Omental fat pad (tissue), 4 donors: ENCODE results near the gene MAPT. TPM values are rescaled to one million over a fixed set of nuclear protein-coding genes. Genes with fewer than 3 reads are reported as not detected.
"Not testable (repeated sequence)": the region's sequence is repeated elsewhere in the genome, so short reads cannot be mapped to it uniquely, and the experiment has no call there.

Source experiments
- ATAC-seq: fragments of 150-250 bp; one replicate; pipeline ENCODE4 v1.9.1; 2016; ENCODE audit warnings: mild to moderate bottlenecking, moderate library complexity; ENCODE audit not compliant: low FRiP score
- DNase-seq: peaks from one replicate; pipeline ENCODE4 v3.0.0-alpha.2; 2019; ENCODE audit warnings: low spot score
- CTCF ChIP-seq, 3 donors: fragments of 450-650 bp; IDR thresholded peaks; one replicate each; pipeline ENCODE4 v1.5.1; 2016 to 2017; ENCODE audit warnings: antibody characterized with exemption in 3 of 3, mild to moderate bottlenecking in 3 of 3, moderate library complexity in 2 of 3
- total RNA-seq, 4 donors: library from RNA; depleted of rRNA; stranded (reverse); fragments of >200 nt; gene quantifications; one replicate each; pipeline ENCODE4 v1.1.0, GENCODE V29; 2016

The MAPT gene
- total RNA-seq, 4 donors from 2014 or later: 4.3 to 18.2 (median 6.4) TPM

- DNase-seq: peak; percentile 7
- ATAC-seq: no peak
- no peak for TF ChIP-seq CTCF (IDR thresholded peaks at IDR 0.05)
Observed at GRCh38 chr17:46020023-46020761, 125.8 kb downstream of the MAPT start.

- TF ChIP-seq CTCF (IDR thresholded peaks at IDR 0.05): no peak
- DNase-seq: no peak
- no peak for ATAC-seq
Observed at GRCh38 chr17:46020998-46021397, 126.6 kb downstream of the MAPT start.

- ATAC-seq, DNase-seq: not testable (repeated sequence)
Observed at GRCh38 chr17:46023366-46023765, 129.0 kb downstream of the MAPT start.

- no peak for DNase-seq
- TF ChIP-seq CTCF (IDR thresholded peaks at IDR 0.05): no peak
- ATAC-seq: no peak
Observed at GRCh38 chr17:46023783-46024388, 129.5 kb downstream of the MAPT start.

DNA sequence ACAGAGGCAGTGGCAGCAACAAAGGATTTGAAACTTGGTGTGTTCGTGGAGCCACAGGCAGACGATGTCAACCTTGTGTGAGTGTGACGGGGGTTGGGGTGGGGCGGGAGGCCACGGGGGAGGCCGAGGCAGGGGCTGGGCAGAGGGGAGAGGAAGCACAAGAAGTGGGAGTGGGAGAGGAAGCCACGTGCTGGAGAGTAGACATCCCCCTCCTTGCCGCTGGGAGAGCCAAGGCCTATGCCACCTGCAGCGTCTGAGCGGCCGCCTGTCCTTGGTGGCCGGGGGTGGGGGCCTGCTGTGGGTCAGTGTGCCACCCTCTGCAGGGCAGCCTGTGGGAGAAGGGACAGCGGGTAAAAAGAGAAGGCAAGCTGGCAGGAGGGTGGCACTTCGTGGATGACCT, 130.2 kb downstream of the MAPT start:
- DNase-seq: no peak
- TF ChIP-seq CTCF (IDR thresholded peaks at IDR 0.05): no peak
- no peak for ATAC-seq

DNA sequence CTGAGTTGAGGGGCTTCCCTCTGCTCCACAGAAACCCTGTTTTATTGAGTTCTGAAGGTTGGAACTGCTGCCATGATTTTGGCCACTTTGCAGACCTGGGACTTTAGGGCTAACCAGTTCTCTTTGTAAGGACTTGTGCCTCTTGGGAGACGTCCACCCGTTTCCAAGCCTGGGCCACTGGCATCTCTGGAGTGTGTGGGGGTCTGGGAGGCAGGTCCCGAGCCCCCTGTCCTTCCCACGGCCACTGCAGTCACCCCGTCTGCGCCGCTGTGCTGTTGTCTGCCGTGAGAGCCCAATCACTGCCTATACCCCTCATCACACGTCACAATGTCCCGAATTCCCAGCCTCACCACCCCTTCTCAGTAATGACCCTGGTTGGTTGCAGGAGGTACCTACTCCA, 130.7 kb downstream of the MAPT start:
- DNase-seq (no peak), ATAC-seq (no peak)
- no peak for TF ChIP-seq CTCF (IDR thresholded peaks at IDR 0.05)

GRCh38 chr17:46025510-46026165, 131.3 kb downstream of the MAPT start:
- ATAC-seq (no peak), DNase-seq (no peak)
- no peak for TF ChIP-seq CTCF (IDR thresholded peaks at IDR 0.05)
